ENCODE results near the gene PRSS2. TPM values are rescaled to one million over a fixed set of nuclear protein-coding genes. Genes with fewer than 3 reads are reported as not detected.

PRSS2 gene
- total and polyA plus RNA-seq, 2 donors (not counting 3 experiments of a cell fraction or from before 2014, with no cell fraction given): 0.25 TPM; not detected in 1

GRCh38 chr7:142797391-142798377, 26.9 kb downstream of the PRSS2 start:
- H4K20me1 ChIP-seq (replicated peaks; ENCODE audit: control insufficient read depth, extremely low read depth, insufficient read depth, low read length): no peaks in the 10 kb centered on the region
- H3K4me1 ChIP-seq (ENCODE audit: control insufficient read depth, extremely low read depth, insufficient read depth, low read length): peaks cover 28% of the 10 kb centered on the region
- peak overlapping the region; percentile 76 for H3K9ac ChIP-seq (replicated peaks; ENCODE audit: extremely low read depth, insufficient read depth, low read length)
- dilution Hi-C loops (cut with MboI; ENCODE audit: extremely low pct_ligation_motif_present, low sequenced_read_pairs) (no loop called here), intact Hi-C loops (cut with micrococcal nuclease) (loop anchor here (5.0 kb wide), 1 partner anchor 85 kb away; no protein-coding TSS in a partner anchor)
- TSS peak; percentile 12 for BruUV-seq (replicated peaks)
- H3K4me3 ChIP-seq (replicated peaks in 1 of 3; ENCODE audit: insufficient read depth in 1 of 3, low read depth in 1 of 3, low read length in 3 of 3): peak overlapping the region; percentile 62 to 76 (median 69)
- ChIA-PET POLR2A (interaction anchor here (1.3 kb wide), 1 partner anchor 10 kb away, joined by 6 read pairs; no protein-coding TSS in a partner anchor), CTCF (interaction anchor here (0.7 to 20.4 kb wide), 10 partner anchors 12 to 282 kb away, joined by 3 to 425 read pairs (median 4); no protein-coding TSS in a partner anchor)
- H2AFZ ChIP-seq (ENCODE audit: low read depth, low read length): peak overlapping the region; percentile 45
- H3K9me3 ChIP-seq (replicated peaks; ENCODE audit: control insufficient read depth, insufficient read depth, low read length): no peaks in the 10 kb centered on the region
- DNase-seq (ENCODE audit: low read depth, low spot score): no peak
- peak overlapping the region; percentile 63 for H3K27ac ChIP-seq (ENCODE audit: insufficient read depth, low read depth, low read length)
- peaks cover 0 to 4% of the 10 kb centered on the region in 2 experiments for H3K36me3 ChIP-seq (ENCODE audit: control insufficient read depth in 2 of 2, extremely low read depth in 1 of 2, insufficient read depth in 2 of 2, low read length in 2 of 2)
- peak; percentile 44 for FAIRE-seq
- H3K4me2 ChIP-seq (ENCODE audit: insufficient read depth, low read length): peak overlapping the region; percentile 68
- TF ChIP-seq POLR2A (IDR thresholded peaks at IDR 0.05; ENCODE audit: low read depth, low read length) (peak; percentile 15), GATA2 (IDR thresholded peaks at IDR 0.05; ENCODE audit: insufficient read depth, insufficient read length, low read depth, low read length) (no peak)
- no peaks in the 10 kb centered on the region for H3K27me3 ChIP-seq (ENCODE audit: control insufficient read depth in 2 of 2, insufficient read depth in 2 of 2, low read length in 2 of 2)
- peaks cover 69% of the 10 kb centered on the region for H3K79me2 ChIP-seq (ENCODE audit: control insufficient read depth, insufficient read depth, low read length)
- no peaks in the 10 kb centered on the region for H3K9me1 ChIP-seq (replicated peaks; ENCODE audit: control insufficient read depth, extremely low read depth, insufficient read depth, low read length)

- no TSS peak for BruUV-seq (replicated peaks)
- ChIA-PET POLR2A (no interaction called here), CTCF (interaction anchor here (1.2 to 20.4 kb wide), 7 partner anchors 11 to 416 kb away, joined by 3 to 425 read pairs (median 5); no protein-coding TSS in a partner anchor)
- Histone ChIP-seq H3K9me1 (replicated peaks; ENCODE audit: control insufficient read depth, extremely low read depth, insufficient read depth, low read length) (no peaks in the 10 kb centered on the region), H2AFZ (ENCODE audit: low read depth, low read length) (no peak overlapping the region), H3K79me2 (ENCODE audit: control insufficient read depth, insufficient read depth, low read length) (peaks cover 69% of the 10 kb centered on the region), H3K4me3 (replicated peaks in 1 of 3; ENCODE audit: insufficient read depth in 1 of 3, low read depth in 1 of 3, low read length in 3 of 3) (peak overlapping the region in 2 of 3 experiments; percentile 62 to 69), H3K9ac (replicated peaks; ENCODE audit: extremely low read depth, insufficient read depth, low read length) (peak overlapping the region; percentile 76), H3K4me2 (ENCODE audit: insufficient read depth, low read length) (peak overlapping the region; percentile 68), H3K27ac (ENCODE audit: insufficient read depth, low read depth, low read length) (peak overlapping the region; percentile 63), H3K9me3 (replicated peaks; ENCODE audit: control insufficient read depth, insufficient read depth, low read length) (no peaks in the 10 kb centered on the region), H3K27me3 (ENCODE audit: control insufficient read depth in 2 of 2, insufficient read depth in 2 of 2, low read length in 2 of 2) (no peaks in the 10 kb centered on the region), H3K36me3 (ENCODE audit: control insufficient read depth in 2 of 2, extremely low read depth in 1 of 2, insufficient read depth in 2 of 2, low read length in 2 of 2) (peaks cover 0 to 9% of the 10 kb centered on the region in 2 experiments), H4K20me1 (replicated peaks; ENCODE audit: control insufficient read depth, extremely low read depth, insufficient read depth, low read length) (no peaks in the 10 kb centered on the region), H3K4me1 (ENCODE audit: control insufficient read depth, extremely low read depth, insufficient read depth, low read length) (peaks cover 28% of the 10 kb centered on the region)
- TF ChIP-seq POLR2A (IDR thresholded peaks at IDR 0.05; ENCODE audit: low read depth, low read length) (no peak), POLR2AphosphoS5 (IDR thresholded peaks at IDR 0.05; ENCODE audit: insufficient read depth, low read depth, low read length) (peak; percentile 4), MAX (IDR thresholded peaks at IDR 0.05; ENCODE audit: insufficient read depth, insufficient read length) (no peak), MYC (IDR thresholded peaks at IDR 0.05; ENCODE audit: low read depth, low read length) (no peak), GATA2 (IDR thresholded peaks at IDR 0.05; ENCODE audit: insufficient read depth, insufficient read length, low read depth, low read length) (no peak), EZH2 (IDR thresholded peaks at IDR 0.05; ENCODE audit: borderline replicate concordance, low read depth, low read length, severe bottlenecking) (no peak)
- dilution Hi-C loops (cut with MboI; ENCODE audit: extremely low pct_ligation_motif_present, low sequenced_read_pairs) (no loop called here), intact Hi-C loops (cut with micrococcal nuclease) (loop anchor here (5.0 kb wide), 1 partner anchor 86 kb away; no protein-coding TSS in a partner anchor)
- DNase-seq (ENCODE audit: low read depth, low spot score): no peak
- FAIRE-seq: no peak
These were observed 28.0 kb downstream of the PRSS2 start for GRCh38 chr7:142798451-142799436.
